CD4-positive, alpha-beta memory T cell (primary cell): ENCODE measurements around the gene C1GALT1C1. TPM values are rescaled to one million over a fixed set of nuclear protein-coding genes. Genes with fewer than 3 reads are reported as not detected.

Source experiments
- CTCF ChIA-PET: fragments of 350-600 bp; sonication (Branson Sonifier 250); formaldehyde crosslinking; loops from one replicate; lab custom pipeline; 2021; ENCODE audit warnings: inconsistent platforms; ENCODE audit not compliant: partially characterized antibody; lab: Charles Lee
- POLR2A ChIA-PET: fragments of 350-600 bp; sonication (Branson Sonifier 250); formaldehyde crosslinking; loops from one replicate; lab custom pipeline; 2021; ENCODE audit not compliant: partially characterized antibody; lab: Charles Lee
- DNase-seq, 5 donors: peaks; one replicate each; pipeline versions ENCODE4 v3.0.0 to v3.0.0-alpha.2; 2020 to 2022; ENCODE audit warnings: mixed read lengths in 1 of 5
- H3K27ac ChIP-seq: one replicate; pipeline ENCODE4 v1.7.0; 2013; ENCODE audit warnings: low read depth, low read length
- H3K27me3 ChIP-seq: 2 replicates; pipeline ENCODE4 v1.7.0; 2013; ENCODE audit warnings: mild to moderate bottlenecking, low read length, moderate library complexity; ENCODE audit not compliant: insufficient read depth
- H3K36me3 ChIP-seq: 2 replicates; pipeline ENCODE4 v1.7.0; 2013; ENCODE audit warnings: mild to moderate bottlenecking, low read length, moderate library complexity; ENCODE audit not compliant: insufficient read depth
- H3K4me1 ChIP-seq: 2 replicates; pipeline ENCODE4 v1.7.0; 2013; ENCODE audit warnings: mild to moderate bottlenecking, low read length, moderate library complexity; ENCODE audit not compliant: insufficient read depth
- H3K4me3 ChIP-seq, 2 donors: one replicate each; pipeline ENCODE4 v1.7.0; 2013; ENCODE audit warnings: low read length in 2 of 2, mild to moderate bottlenecking in 1 of 2
- H3K9me3 ChIP-seq, 2 donors: one replicate each; pipeline ENCODE4 v1.7.0; 2013; ENCODE audit warnings: low read length in 2 of 2, control low read depth in 1 of 2; ENCODE audit not compliant: control insufficient read depth in 1 of 2
- H3K27ac Mint-ChIP-seq, 7 donors: one replicate each; pipeline ENCODE4 v1.8.0; 2020 to 2021; ENCODE audit warnings: mixed read lengths in 7 of 7, mild to moderate bottlenecking in 6 of 7, inconsistent platforms in 3 of 7, moderate library complexity in 3 of 7
- H3K27me3 Mint-ChIP-seq, 2 donors: one replicate each; pipeline ENCODE4 v1.8.0; 2020 to 2021; ENCODE audit warnings: mixed read lengths in 2 of 2
- H3K36me3 Mint-ChIP-seq, 2 donors: one replicate each; pipeline ENCODE4 v1.8.0; 2020 to 2021; ENCODE audit warnings: mixed read lengths in 2 of 2, inconsistent platforms in 1 of 2, mild to moderate bottlenecking in 1 of 2
- H3K4me1 Mint-ChIP-seq, 4 donors: one replicate each; pipeline ENCODE4 v1.8.0; 2020 to 2021; ENCODE audit warnings: mixed read lengths in 4 of 4, mild to moderate bottlenecking in 1 of 4
- H3K4me3 Mint-ChIP-seq, 8 donors: one replicate each; pipeline ENCODE4 v1.8.0; 2020 to 2021; ENCODE audit warnings: mixed read lengths in 8 of 8, mild to moderate bottlenecking in 7 of 8, moderate library complexity in 6 of 8, inconsistent platforms in 3 of 8
- H3K9me3 Mint-ChIP-seq, 8 donors: one replicate each; pipeline ENCODE4 v1.8.0; 2020 to 2021; ENCODE audit warnings: mixed read lengths in 8 of 8, mild to moderate bottlenecking in 5 of 8, inconsistent platforms in 3 of 8, moderate library complexity in 1 of 8
- intact Hi-C: fragments of 100-400 bp; cut with micrococcal nuclease; formaldehyde crosslinking; loops from one replicate; pipeline ENCODE4 v1.15.1; 2023
- polyA plus RNA-seq, 2 donors: library from polyadenylated mRNA; unstranded; fragments of 300-500 nt; fragmentation: Illumina TruSeq; gene quantifications; one replicate each; pipeline ENCODE4 v1.2.3, GENCODE V29; 2021
- total RNA-seq, 2 experiments: library from RNA; stranded (reverse); gene quantifications; one replicate each; pipeline ENCODE4 v1.2.3, GENCODE V29; 2021

C1GALT1C1 gene
- total and polyA plus RNA-seq, 4 experiments from 2014 or later: 17.0 to 35.1 (median 26.4) TPM

DNA sequence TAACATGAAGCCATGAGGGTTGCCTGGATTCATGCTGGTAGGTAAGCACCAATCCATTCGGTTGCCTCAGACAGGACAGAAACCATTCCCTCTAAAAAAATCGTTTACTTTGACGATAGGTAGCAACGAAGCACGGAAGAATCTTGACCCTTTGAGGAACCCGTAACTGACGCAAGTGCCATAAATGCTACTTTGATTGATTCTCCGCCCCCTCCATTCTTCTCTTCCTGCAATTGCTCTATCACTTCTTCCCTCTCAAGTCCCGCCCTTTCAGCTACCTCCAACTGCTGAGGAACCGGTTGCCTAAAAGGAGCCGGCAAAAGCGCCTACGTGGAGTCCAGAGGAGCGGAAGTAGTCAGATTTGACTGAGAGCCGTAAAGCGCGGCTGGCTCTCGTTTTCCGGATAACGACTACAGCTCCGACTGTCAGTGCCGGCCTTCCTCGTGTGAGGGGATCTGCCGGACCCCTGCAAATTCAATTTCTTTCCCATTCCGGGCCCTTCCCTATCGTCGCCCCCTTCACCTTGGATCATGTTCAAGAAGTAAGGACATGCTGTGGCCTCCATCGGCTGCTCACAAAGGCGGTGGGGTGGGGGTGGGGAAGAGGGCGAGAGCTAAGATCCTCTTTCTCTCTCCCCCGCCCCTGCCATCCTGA lies 26.0 kb downstream of the C1GALT1C1 start, which contains the start of gene MCTS1:
Gene MCTS1 (plus strand): TSS at position 395 of the 654 bp plus-strand sequence. CDS start 136 bp downstream, at position 531.
- intact Hi-C loops: loop anchor here (1.0 to 10.0 kb wide), 5 partner anchors 26 to 1367 kb away; partner anchors contain the start of genes C1GALT1C1, PGRMC1, SLC25A5 and ZBTB33
- peak within 1 kb of the TSS; percentile 90 to 98 (median 94) for H3K4me3 Mint-ChIP-seq
- Histone ChIP-seq H3K36me3 (no peaks in the 10 kb centered on the region), H3K4me1 (peaks cover 17% of the 10 kb centered on the region), H3K4me3 (peak within 1 kb of the TSS; percentile 55 to 77), H3K27ac (peak within 1 kb of the TSS; percentile 85), H3K27me3 (no peaks in the 10 kb centered on the region), H3K9me3 (no peaks in the 10 kb centered on the region)
- no peaks in the 10 kb centered on the region for H3K27me3 Mint-ChIP-seq
- H3K27ac Mint-ChIP-seq: peak within 1 kb of the TSS; percentile 95 to 99 (median 98)
- CTCF ChIA-PET: interaction anchor here (1.3 to 2.2 kb wide), 2 partner anchors 42 to 44 kb away, joined by 3 to 12 read pairs; partner anchors contain the start of gene CUL4B
- H3K9me3 Mint-ChIP-seq: no peaks in the 10 kb centered on the region
- POLR2A ChIA-PET: interaction anchor here (0.6 to 4.2 kb wide), 13 partner anchors 11 to 353 kb away, joined by 3 to 136 read pairs (median 4); partner anchors contain the start of genes C1GALT1C1 and CUL4B
- H3K36me3 Mint-ChIP-seq: peaks cover 0 to 16% of the 10 kb centered on the region in 2 donors
- peaks cover 6 to 14% (median 8%) of the 10 kb centered on the region in 4 donors for H3K4me1 Mint-ChIP-seq
- peak; percentile 78 to 93 (median 86) for DNase-seq

GRCh38 chrX:120585702-120586101 lies 44.2 kb downstream of the C1GALT1C1 start:
- Histone ChIP-seq H3K4me1 (no peaks in the 10 kb centered on the region), H3K4me3 (no peak overlapping the region), H3K36me3 (no peaks in the 10 kb centered on the region), H3K27ac (no peak overlapping the region), H3K9me3 (no peaks in the 10 kb centered on the region), H3K27me3 (no peaks in the 10 kb centered on the region)
- DNase-seq: no peak
- ChIA-PET CTCF (no interaction called here), POLR2A (no interaction called here)
- Mint-ChIP-seq H3K4me3 (no peak overlapping the region), H3K27ac (no peak overlapping the region), H3K36me3 (no peaks in the 10 kb centered on the region), H3K4me1 (no peaks in the 10 kb centered on the region), H3K27me3 (peaks cover 0 to 2% of the 10 kb centered on the region in 2 donors), H3K9me3 (peaks cover 0 to 2% (median 0%) of the 10 kb centered on the region in 8 donors)
- intact Hi-C loops: no loop called here

Other genes with a start within 250 kb of the C1GALT1C1 start
- 10 to 100 TPM; 44.2 to 45.8 TPM for gene LAMP2, start 160.8 kb downstream of the C1GALT1C1 start, total RNA-seq
- 100 to 1,000 TPM in 1 of 2 donors, 10 to 100 TPM in 1; 83.0 to 155 TPM for gene LAMP2, start 160.8 kb downstream of the C1GALT1C1 start, polyA plus RNA-seq
- gene CUL4B, start 69.1 kb downstream of the C1GALT1C1 start, total RNA-seq: 10 to 100 TPM; 54.0 to 61.0 TPM
- gene CUL4B, start 69.1 kb downstream of the C1GALT1C1 start, polyA plus RNA-seq: 10 to 100 TPM; 24.3 to 25.8 TPM
- 10 to 100 TPM; 29.1 to 33.3 TPM for gene MCTS1, start 26.0 kb downstream of the C1GALT1C1 start, total RNA-seq
- gene MCTS1, start 26.0 kb downstream of the C1GALT1C1 start, polyA plus RNA-seq: 10 to 100 TPM; 74.8 to 75.8 TPM
- not detected for gene CT47B1, start 245.8 kb upstream of the C1GALT1C1 start, total RNA-seq
- gene CT47B1, start 245.8 kb upstream of the C1GALT1C1 start, polyA plus RNA-seq: not detected